Testis (tissue), 2 donors: ENCODE results near the gene PKHD1.

ENCODE experiments used
- POLR2A ChIP-seq: fragments of 450-650 bp; IDR thresholded peaks from one replicate; pipeline ENCODE4 v1.6.1; 2017; ENCODE audit warnings: antibody characterized with exemption, mild to moderate bottlenecking, moderate library complexity
- TF ChIP-seq, protein P1 (sequence below), 3 experiments: fragments of 450-650 bp in 2 of 3; fragments of 200-600 bp in 1 of 3; sonication (generic) in 1 of 3; IDR thresholded peaks; one replicate each; pipeline ENCODE4 v1.5.1; 2016 to 2019; ENCODE audit warnings: antibody characterized with exemption in 3 of 3, mild to moderate bottlenecking in 2 of 3, moderate library complexity in 1 of 3

DNA sequence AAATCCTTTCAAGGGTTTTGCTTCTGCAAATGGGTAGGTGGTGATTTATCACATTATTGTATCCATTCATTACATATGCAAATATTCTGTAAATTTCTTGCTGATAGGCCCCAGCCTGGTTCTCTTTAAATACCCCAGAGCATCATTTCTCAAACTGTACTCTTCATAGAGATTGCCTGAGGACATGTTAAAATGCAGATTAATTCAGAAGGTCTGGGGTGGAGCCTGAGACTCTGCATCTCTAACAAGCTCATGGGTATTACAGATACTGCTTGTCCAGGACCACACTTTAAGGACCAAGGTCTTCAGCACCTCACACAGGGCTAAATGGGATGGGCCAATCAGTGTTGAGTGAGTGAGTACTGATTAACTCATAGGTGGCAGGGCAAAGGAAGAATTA lies 46.3 kb downstream of the PKHD1 start:
- no peak for TF ChIP-seq POLR2A
- TF ChIP-seq, protein P1, sequence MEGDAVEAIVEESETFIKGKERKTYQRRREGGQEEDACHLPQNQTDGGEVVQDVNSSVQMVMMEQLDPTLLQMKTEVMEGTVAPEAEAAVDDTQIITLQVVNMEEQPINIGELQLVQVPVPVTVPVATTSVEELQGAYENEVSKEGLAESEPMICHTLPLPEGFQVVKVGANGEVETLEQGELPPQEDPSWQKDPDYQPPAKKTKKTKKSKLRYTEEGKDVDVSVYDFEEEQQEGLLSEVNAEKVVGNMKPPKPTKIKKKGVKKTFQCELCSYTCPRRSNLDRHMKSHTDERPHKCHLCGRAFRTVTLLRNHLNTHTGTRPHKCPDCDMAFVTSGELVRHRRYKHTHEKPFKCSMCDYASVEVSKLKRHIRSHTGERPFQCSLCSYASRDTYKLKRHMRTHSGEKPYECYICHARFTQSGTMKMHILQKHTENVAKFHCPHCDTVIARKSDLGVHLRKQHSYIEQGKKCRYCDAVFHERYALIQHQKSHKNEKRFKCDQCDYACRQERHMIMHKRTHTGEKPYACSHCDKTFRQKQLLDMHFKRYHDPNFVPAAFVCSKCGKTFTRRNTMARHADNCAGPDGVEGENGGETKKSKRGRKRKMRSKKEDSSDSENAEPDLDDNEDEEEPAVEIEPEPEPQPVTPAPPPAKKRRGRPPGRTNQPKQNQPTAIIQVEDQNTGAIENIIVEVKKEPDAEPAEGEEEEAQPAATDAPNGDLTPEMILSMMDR (IDR thresholded peaks at IDR 0.05) = no peak
